ENCODE measurements around the gene ARHGAP24.

DNA sequence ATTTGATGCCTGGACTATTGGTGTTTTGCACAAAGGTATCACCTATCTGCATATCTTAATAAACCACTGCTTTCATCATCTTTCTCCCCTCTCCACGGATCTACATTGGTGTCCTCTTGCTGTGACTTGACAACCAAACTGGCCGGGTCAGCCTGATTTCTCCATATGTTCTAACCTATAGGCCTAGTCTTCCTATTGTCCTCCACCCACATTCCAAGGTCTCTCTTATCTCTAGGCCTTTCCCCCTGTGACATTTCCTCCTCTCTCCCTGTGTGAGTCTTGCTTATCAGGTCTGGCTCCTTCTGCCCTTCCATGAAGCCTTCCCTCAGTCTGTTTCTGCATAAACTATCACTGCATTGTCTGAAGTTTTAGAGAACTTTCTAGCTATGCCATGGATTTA, 33.7 kb downstream of the ARHGAP24 start:
- no peak for TF ChIP-seq EZH2 (IDR thresholded peaks at IDR 0.05; ENCODE audit: borderline replicate concordance, insufficient read depth, low read depth, low read length, poor library complexity, severe bottlenecking)
- TF ChIP-seq, protein P1, sequence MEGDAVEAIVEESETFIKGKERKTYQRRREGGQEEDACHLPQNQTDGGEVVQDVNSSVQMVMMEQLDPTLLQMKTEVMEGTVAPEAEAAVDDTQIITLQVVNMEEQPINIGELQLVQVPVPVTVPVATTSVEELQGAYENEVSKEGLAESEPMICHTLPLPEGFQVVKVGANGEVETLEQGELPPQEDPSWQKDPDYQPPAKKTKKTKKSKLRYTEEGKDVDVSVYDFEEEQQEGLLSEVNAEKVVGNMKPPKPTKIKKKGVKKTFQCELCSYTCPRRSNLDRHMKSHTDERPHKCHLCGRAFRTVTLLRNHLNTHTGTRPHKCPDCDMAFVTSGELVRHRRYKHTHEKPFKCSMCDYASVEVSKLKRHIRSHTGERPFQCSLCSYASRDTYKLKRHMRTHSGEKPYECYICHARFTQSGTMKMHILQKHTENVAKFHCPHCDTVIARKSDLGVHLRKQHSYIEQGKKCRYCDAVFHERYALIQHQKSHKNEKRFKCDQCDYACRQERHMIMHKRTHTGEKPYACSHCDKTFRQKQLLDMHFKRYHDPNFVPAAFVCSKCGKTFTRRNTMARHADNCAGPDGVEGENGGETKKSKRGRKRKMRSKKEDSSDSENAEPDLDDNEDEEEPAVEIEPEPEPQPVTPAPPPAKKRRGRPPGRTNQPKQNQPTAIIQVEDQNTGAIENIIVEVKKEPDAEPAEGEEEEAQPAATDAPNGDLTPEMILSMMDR (IDR thresholded peaks at IDR 0.05) = no peak
